OCI-LY1 (cell line): ENCODE results near the gene LIMS1.

Experiments
- H2AFZ ChIP-seq: fragments of 200-600 bp; sonication (generic), shearing (Covaris generic); 2 replicates; pipeline ENCODE4 v1.6.0; 2014; ENCODE audit warnings: antibody characterized with exemption, mild to moderate bottlenecking, low read length
- H3F3A ChIP-seq: fragments of 200-600 bp; sonication (generic), shearing (Covaris generic); 2 replicates; pipeline ENCODE4 v1.6.0; 2014; ENCODE audit warnings: mild to moderate bottlenecking, antibody characterized with exemption, low read length, moderate library complexity; ENCODE audit not compliant: insufficient read depth
- H3K27ac ChIP-seq: fragments of 200-600 bp; sonication (generic); 2 replicates; pipeline ENCODE4 v1.5.1; 2014; ENCODE audit warnings: low read length, mixed run types, mild to moderate bottlenecking, low read depth; ENCODE audit not compliant: poor library complexity, severe bottlenecking
- H3K27me3 ChIP-seq: fragments of 200-600 bp; sonication (generic); 2 replicates; pipeline ENCODE4 v1.6.0; 2014; ENCODE audit warnings: antibody characterized with exemption, mild to moderate bottlenecking, low read length, moderate library complexity; ENCODE audit not compliant: insufficient read depth
- H3K36me3 ChIP-seq: fragments of 200-600 bp; sonication (generic); 2 replicates; pipeline ENCODE4 v1.6.1; 2014; ENCODE audit warnings: mild to moderate bottlenecking, antibody characterized with exemption, low read length, moderate library complexity, mixed read lengths; ENCODE audit not compliant: insufficient read depth
- H3K4me1 ChIP-seq: fragments of 200-600 bp; sonication (generic); 2 replicates; pipeline ENCODE4 v1.5.1; 2014; ENCODE audit warnings: mild to moderate bottlenecking, low read length, moderate library complexity; ENCODE audit not compliant: insufficient read depth, severe bottlenecking
- H3K4me2 ChIP-seq: fragments of 200-600 bp; sonication (generic), shearing (Covaris generic); 2 replicates; pipeline ENCODE4 v1.6.1; 2014; ENCODE audit warnings: low read length
- H3K4me3 ChIP-seq: fragments of 200-600 bp; sonication (generic); 2 replicates; pipeline ENCODE4 v1.5.1; 2014; ENCODE audit warnings: low read length, low read depth, mild to moderate bottlenecking, mixed read lengths; ENCODE audit not compliant: poor library complexity, severe bottlenecking
- H3K79me2 ChIP-seq: fragments of 200-600 bp; shearing (Covaris generic); 2 replicates; pipeline ENCODE4 v1.6.1; 2016; ENCODE audit warnings: mixed run types, low read length, mixed read lengths; ENCODE audit not compliant: insufficient read depth
- H3K9ac ChIP-seq: fragments of 200-600 bp; sonication (generic), shearing (Covaris generic); 2 replicates; pipeline ENCODE4 v1.6.1; 2014; ENCODE audit warnings: mild to moderate bottlenecking, low read length, mixed read lengths
- H3K9me2 ChIP-seq: fragments of 200-600 bp; sonication (generic), shearing (Covaris generic); 2 replicates; pipeline ENCODE4 v1.6.1; 2014; ENCODE audit warnings: low read depth, mild to moderate bottlenecking, low read length, mixed read lengths
- H3K9me3 ChIP-seq: fragments of 200-600 bp; shearing (Covaris generic); 2 replicates; pipeline ENCODE4 v1.6.1; 2014; ENCODE audit warnings: low read length, mixed read lengths
- H4K20me1 ChIP-seq: fragments of 200-600 bp; sonication (generic), shearing (Covaris generic); 2 replicates; pipeline ENCODE4 v1.6.0; 2016; ENCODE audit warnings: mild to moderate bottlenecking, low read length; ENCODE audit not compliant: insufficient read depth
- CTCF ChIP-seq: fragments of 200-600 bp; sonication (generic), shearing (Covaris generic); IDR thresholded peaks from 2 replicates; pipeline ENCODE4 v1.5.1; 2017; ENCODE audit warnings: mild to moderate bottlenecking, antibody characterized with exemption, low read length, moderate library complexity, mixed read lengths
- EZH2 ChIP-seq: fragments of 200-600 bp; sonication (generic), shearing (Covaris generic); IDR thresholded peaks from 2 replicates; pipeline ENCODE4 v1.8.0; 2017; ENCODE audit warnings: borderline replicate concordance, mixed run types, mild to moderate bottlenecking, antibody characterized with exemption, low read length, moderate library complexity, mixed read lengths

Gene LIMS1

GRCh38 chr2:108588070-108588668, 53.9 kb downstream of the LIMS1 start:
- H3K79me2 ChIP-seq: no peaks in the 10 kb centered on the region
- no peak overlapping the region for H3K4me3 ChIP-seq
- no peak for TF ChIP-seq CTCF
- no peak for TF ChIP-seq EZH2
- no peaks in the 10 kb centered on the region for H3K36me3 ChIP-seq
- no peaks in the 10 kb centered on the region for H3K9me2 ChIP-seq
- H3K9ac ChIP-seq: no peak overlapping the region
- no peak overlapping the region for H2AFZ ChIP-seq
- no peak overlapping the region for H3K27ac ChIP-seq
- no peaks in the 10 kb centered on the region for H3K27me3 ChIP-seq
- no peaks in the 10 kb centered on the region for H3F3A ChIP-seq
- H3K4me2 ChIP-seq: no peak overlapping the region
- H3K9me3 ChIP-seq: no peaks in the 10 kb centered on the region
- H3K4me1 ChIP-seq: peaks cover 29% of the 10 kb centered on the region
- H4K20me1 ChIP-seq: 0 out of 2 replicates have a peak, but pooled peaks cover 3% of the 10 kb centered on the region

DNA sequence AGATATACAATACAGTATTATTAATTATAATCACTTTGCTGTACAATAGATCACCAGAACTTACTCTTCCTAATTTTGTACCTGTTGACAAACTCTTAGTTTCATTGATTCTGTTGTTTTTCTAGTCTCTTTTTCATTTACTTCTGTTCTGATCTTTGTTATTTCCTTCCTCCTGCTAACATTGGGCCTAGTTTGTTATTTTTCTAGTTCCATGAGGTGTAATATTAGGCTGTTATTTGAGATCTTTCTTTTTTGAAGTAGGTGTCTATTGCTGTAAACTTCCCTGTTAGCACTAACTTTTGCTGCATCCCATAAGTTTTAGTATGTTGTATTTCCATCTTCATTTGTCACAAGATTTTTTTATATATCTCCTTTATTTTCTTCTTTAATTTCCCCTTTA, 55.1 kb downstream of the LIMS1 start:
- Histone ChIP-seq H2AFZ (no peak overlapping the region), H3K27me3 (no peaks in the 10 kb centered on the region), H3K9ac (no peak overlapping the region), H4K20me1 (0 out of 2 replicates have a peak, but pooled peaks cover 3% of the 10 kb centered on the region), H3K79me2 (no peaks in the 10 kb centered on the region), H3K4me1 (peaks cover 33% of the 10 kb centered on the region), H3K9me2 (no peaks in the 10 kb centered on the region), H3F3A (no peaks in the 10 kb centered on the region), H3K9me3 (no peaks in the 10 kb centered on the region), H3K4me3 (no peak overlapping the region), H3K36me3 (no peaks in the 10 kb centered on the region), H3K4me2 (no peak overlapping the region), H3K27ac (no peak overlapping the region)
- TF ChIP-seq EZH2 (no peak), CTCF (no peak)

GRCh38 chr2:108589781-108590180, 55.5 kb downstream of the LIMS1 start:
- Histone ChIP-seq H3K4me2 (no peak overlapping the region), H3K79me2 (no peaks in the 10 kb centered on the region), H3K4me3 (no peak overlapping the region), H3K9me2 (no peaks in the 10 kb centered on the region), H3F3A (no peaks in the 10 kb centered on the region), H3K36me3 (no peaks in the 10 kb centered on the region), H2AFZ (no peak overlapping the region), H3K27ac (no peak overlapping the region), H4K20me1 (0 out of 2 replicates have a peak, but pooled peaks cover 3% of the 10 kb centered on the region), H3K4me1 (peaks cover 33% of the 10 kb centered on the region), H3K9ac (no peak overlapping the region), H3K27me3 (no peaks in the 10 kb centered on the region), H3K9me3 (no peaks in the 10 kb centered on the region)
- TF ChIP-seq EZH2 (no peak), CTCF (no peak)
